ENCODE results near the gene HERC5. TPM values are rescaled to one million over a fixed set of nuclear protein-coding genes. Genes with fewer than 3 reads are reported as not detected.

HERC5 gene
- total RNA-seq, 1 experiment from 2014 or later, result 15.4 TPM

- in situ Hi-C loops (cut with HindIII; ENCODE audit: low pct_unique_long_range_greater_than_20kb, low sequenced_read_pairs), result no loop called here
Measured at GRCh38 chr4:88511236-88511635, 54.3 kb downstream of the HERC5 start.

GRCh38 chr4:88514557-88515511 lies 57.9 kb downstream of the HERC5 start:
- in situ Hi-C loops (cut with HindIII; ENCODE audit: low pct_unique_long_range_greater_than_20kb, low sequenced_read_pairs), result no loop called here
- no peak for DNase-seq (ENCODE audit: low read depth)

More at GRCh38 chr4:88511236-88511635, 54.3 kb downstream of the HERC5 start:
- DNase-seq (ENCODE audit: low read depth), result peak; percentile 34

- in situ Hi-C loops (cut with HindIII; ENCODE audit: low pct_unique_long_range_greater_than_20kb, low sequenced_read_pairs), result no loop called here
- no peak for DNase-seq (ENCODE audit: low read depth)
Measured at GRCh38 chr4:88516746-88517145, 59.8 kb downstream of the HERC5 start.

GRCh38 chr4:88517825-88518224 lies 60.9 kb downstream of the HERC5 start:
- no peak for DNase-seq (ENCODE audit: low read depth)
- in situ Hi-C loops (cut with HindIII; ENCODE audit: low pct_unique_long_range_greater_than_20kb, low sequenced_read_pairs), result no loop called here

- in situ Hi-C loops (cut with HindIII; ENCODE audit: low pct_unique_long_range_greater_than_20kb, low sequenced_read_pairs), result no loop called here
- no peak for DNase-seq (ENCODE audit: low read depth)
Measured at GRCh38 chr4:88518911-88519310, 62.0 kb downstream of the HERC5 start.

GRCh38 chr4:88522702-88523324 lies 65.9 kb downstream of the HERC5 start:
- DNase-seq (ENCODE audit: low read depth), result peak; percentile 41
- in situ Hi-C loops (cut with HindIII; ENCODE audit: low pct_unique_long_range_greater_than_20kb, low sequenced_read_pairs), result no loop called here

- peak; percentile 88 for DNase-seq (ENCODE audit: low read depth)
- in situ Hi-C loops (cut with HindIII; ENCODE audit: low pct_unique_long_range_greater_than_20kb, low sequenced_read_pairs), result no loop called here
Measured at GRCh38 chr4:88523325-88524129, 66.6 kb downstream of the HERC5 start, which contains the start of gene PYURF. PYURF (minus strand) TSS chr4:88523776; CDS start chr4:88523700, 76 bp downstream.

GRCh38 chr4:88524171-88524570 lies 67.3 kb downstream of the HERC5 start:
- in situ Hi-C loops (cut with HindIII; ENCODE audit: low pct_unique_long_range_greater_than_20kb, low sequenced_read_pairs), result no loop called here
- DNase-seq (ENCODE audit: low read depth), result no peak

GRCh38 chr4:88526221-88526815 lies 69.4 kb downstream of the HERC5 start:
- in situ Hi-C loops (cut with HindIII; ENCODE audit: low pct_unique_long_range_greater_than_20kb, low sequenced_read_pairs), result no loop called here
- DNase-seq (ENCODE audit: low read depth), result no peak

GRCh38 chr4:88527787-88528186 lies 70.9 kb downstream of the HERC5 start:
- DNase-seq (ENCODE audit: low read depth), result no peak
- in situ Hi-C loops (cut with HindIII; ENCODE audit: low pct_unique_long_range_greater_than_20kb, low sequenced_read_pairs), result no loop called here

GRCh38 chr4:88528861-88529260 lies 71.9 kb downstream of the HERC5 start:
- in situ Hi-C loops (cut with HindIII; ENCODE audit: low pct_unique_long_range_greater_than_20kb, low sequenced_read_pairs), result no loop called here
- no peak for DNase-seq (ENCODE audit: low read depth)

GRCh38 chr4:88531549-88531948 lies 74.6 kb downstream of the HERC5 start:
- no peak for DNase-seq (ENCODE audit: low read depth)
- in situ Hi-C loops (cut with HindIII; ENCODE audit: low pct_unique_long_range_greater_than_20kb, low sequenced_read_pairs), result no loop called here

GRCh38 chr4:88533088-88533790 lies 76.3 kb downstream of the HERC5 start:
- no peak for DNase-seq (ENCODE audit: low read depth)
- in situ Hi-C loops (cut with HindIII; ENCODE audit: low pct_unique_long_range_greater_than_20kb, low sequenced_read_pairs), result no loop called here

GRCh38 chr4:88533937-88534750 lies 77.2 kb downstream of the HERC5 start:
- in situ Hi-C loops (cut with HindIII; ENCODE audit: low pct_unique_long_range_greater_than_20kb, low sequenced_read_pairs), result no loop called here
- DNase-seq (ENCODE audit: low read depth), result no peak

GRCh38 chr4:88535090-88535755 lies 78.3 kb downstream of the HERC5 start:
- in situ Hi-C loops (cut with HindIII; ENCODE audit: low pct_unique_long_range_greater_than_20kb, low sequenced_read_pairs), result no loop called here
- DNase-seq (ENCODE audit: low read depth), result no peak

GRCh38 chr4:88537709-88538108 lies 80.8 kb downstream of the HERC5 start:
- in situ Hi-C loops (cut with HindIII; ENCODE audit: low pct_unique_long_range_greater_than_20kb, low sequenced_read_pairs), result no loop called here
- no peak for DNase-seq (ENCODE audit: low read depth)

Measured in Caki2 (cell line).